ENCODE results near the gene SPNS3. TPM values are rescaled to one million over a fixed set of nuclear protein-coding genes. Genes with fewer than 3 reads are reported as not detected.

The SPNS3 gene
- total and polyA plus RNA-seq, 8 donors: 0.55 to 1.1 (median 1.0) TPM; not detected in 1

DNA sequence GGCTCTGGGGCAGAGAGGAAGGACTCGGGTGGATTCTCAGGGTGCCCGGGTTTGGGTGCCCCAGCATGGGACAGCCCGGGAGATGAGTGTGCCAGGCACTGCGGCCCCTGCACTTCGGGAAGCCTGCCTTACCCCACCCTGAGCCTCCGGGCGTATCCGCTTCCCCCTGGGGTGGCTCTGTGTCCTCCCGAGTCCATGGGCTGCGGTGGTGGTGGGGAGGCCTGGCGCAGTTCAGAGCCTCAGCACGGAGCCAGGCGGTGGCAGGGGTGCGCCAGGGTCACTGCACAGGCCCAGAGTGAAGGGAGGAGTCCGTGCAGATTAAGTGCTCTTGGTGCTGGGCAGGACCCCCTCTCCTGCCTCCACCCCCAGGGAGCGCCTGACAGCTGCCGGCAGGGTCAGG is 100.8 kb downstream of the SPNS3 start:
- intact Hi-C loops (cut with DNase I): no loop called here
- Histone ChIP-seq H3K4me1 (peaks cover 10 to 92% of the 10 kb centered on the region in 2 donors), H3K4me3 (no peak overlapping the region), H3K9me3 (no peaks in the 10 kb centered on the region), H3K36me3 (peaks cover 0 to 32% of the 10 kb centered on the region in 2 donors), H3K27me3 (no peaks in the 10 kb centered on the region), H3K27ac (peak overlapping the region; percentile 7 to 61)
- no peak for ATAC-seq
- DNase-seq: no peak
- TF ChIP-seq, protein P1, sequence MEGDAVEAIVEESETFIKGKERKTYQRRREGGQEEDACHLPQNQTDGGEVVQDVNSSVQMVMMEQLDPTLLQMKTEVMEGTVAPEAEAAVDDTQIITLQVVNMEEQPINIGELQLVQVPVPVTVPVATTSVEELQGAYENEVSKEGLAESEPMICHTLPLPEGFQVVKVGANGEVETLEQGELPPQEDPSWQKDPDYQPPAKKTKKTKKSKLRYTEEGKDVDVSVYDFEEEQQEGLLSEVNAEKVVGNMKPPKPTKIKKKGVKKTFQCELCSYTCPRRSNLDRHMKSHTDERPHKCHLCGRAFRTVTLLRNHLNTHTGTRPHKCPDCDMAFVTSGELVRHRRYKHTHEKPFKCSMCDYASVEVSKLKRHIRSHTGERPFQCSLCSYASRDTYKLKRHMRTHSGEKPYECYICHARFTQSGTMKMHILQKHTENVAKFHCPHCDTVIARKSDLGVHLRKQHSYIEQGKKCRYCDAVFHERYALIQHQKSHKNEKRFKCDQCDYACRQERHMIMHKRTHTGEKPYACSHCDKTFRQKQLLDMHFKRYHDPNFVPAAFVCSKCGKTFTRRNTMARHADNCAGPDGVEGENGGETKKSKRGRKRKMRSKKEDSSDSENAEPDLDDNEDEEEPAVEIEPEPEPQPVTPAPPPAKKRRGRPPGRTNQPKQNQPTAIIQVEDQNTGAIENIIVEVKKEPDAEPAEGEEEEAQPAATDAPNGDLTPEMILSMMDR (IDR thresholded peaks at IDR 0.05): no peak

DNA sequence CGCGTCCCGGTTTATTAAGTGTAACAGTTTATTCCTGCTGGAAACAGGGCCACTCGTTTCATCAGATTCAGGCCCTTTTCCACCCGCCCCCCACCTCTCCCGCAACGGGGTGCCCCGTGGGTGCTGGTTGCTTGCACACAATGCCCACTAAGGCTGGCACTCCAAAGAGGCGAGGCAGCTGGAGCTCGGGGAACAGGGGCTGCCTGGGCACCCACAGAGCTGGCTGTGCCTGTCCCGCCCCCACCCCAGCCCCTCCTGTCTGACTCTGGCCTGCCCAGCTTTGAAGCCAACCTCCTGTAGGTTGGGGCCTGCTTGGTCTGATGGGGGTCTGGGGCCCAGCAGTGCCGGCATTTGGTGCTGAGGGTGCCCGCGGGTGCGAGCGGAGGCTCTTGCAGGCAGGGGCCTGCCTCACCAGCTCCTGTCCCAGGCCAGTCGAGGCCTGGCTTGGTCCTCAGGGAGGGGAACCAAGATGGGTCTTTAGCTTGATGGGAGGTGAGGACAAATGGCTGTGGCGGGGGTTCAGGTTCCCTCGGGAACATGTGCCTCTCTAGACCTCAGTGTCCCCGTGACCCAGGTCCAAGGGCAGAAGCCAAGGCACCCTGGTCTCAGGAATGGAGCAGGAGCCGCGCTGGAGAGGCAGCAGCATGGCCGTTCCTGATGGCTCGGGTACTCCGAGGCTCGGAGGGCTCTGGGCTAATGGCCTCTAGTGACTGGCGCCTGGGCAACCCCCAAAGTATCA is 101.4 kb downstream of the SPNS3 start:
- H3K36me3 ChIP-seq: peaks cover 0 to 37% of the 10 kb centered on the region in 2 donors
- intact Hi-C loops (cut with DNase I): no loop called here
- H3K27ac ChIP-seq: peak overlapping the region in 1 of 2 donors; percentile 61

DNA sequence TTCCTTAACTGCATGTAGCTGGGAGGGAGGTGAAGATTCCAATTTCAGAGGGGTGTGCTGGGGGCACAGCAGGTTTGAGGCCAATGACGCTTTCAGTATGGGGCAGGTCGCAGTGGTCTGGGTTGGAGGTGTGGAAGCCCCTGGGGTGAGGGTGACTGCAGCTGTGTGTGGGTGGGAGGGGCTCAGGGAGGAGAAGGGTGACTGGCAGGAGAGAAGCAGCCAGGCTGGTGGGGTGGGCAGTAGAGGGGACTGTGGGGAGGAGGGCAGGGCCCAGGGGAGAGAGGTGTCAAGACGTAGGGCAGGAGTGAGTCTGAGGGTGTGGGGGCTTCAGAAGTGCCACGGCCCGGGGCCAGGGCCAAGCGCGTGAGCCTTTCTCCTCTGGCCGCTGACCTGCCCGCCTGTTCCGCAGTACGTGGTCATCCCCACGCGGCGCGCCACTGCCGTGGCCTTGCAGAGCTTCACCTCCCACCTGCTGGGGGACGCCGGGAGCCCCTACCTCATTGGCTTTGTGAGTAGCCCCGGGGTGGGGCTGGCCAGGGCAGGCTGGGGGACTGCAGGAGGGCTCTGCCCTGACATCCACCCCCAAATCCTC is 102.0 kb downstream of the SPNS3 start:
- Histone ChIP-seq H3K4me1 (peaks cover 10 to 92% of the 10 kb centered on the region in 2 donors), H3K36me3 (peaks cover 0 to 44% of the 10 kb centered on the region in 2 donors), H3K27ac (peak overlapping the region; percentile 48 to 74), H3K27me3 (no peaks in the 10 kb centered on the region), H3K4me3 (no peak overlapping the region), H3K9me3 (no peaks in the 10 kb centered on the region)
- no peak for ATAC-seq
- TF ChIP-seq, protein P1 (IDR thresholded peaks at IDR 0.05): no peak
- intact Hi-C loops (cut with DNase I): no loop called here
- no peak for DNase-seq

More for the DNA sequence above, 101.4 kb downstream of the SPNS3 start:
- Histone ChIP-seq H3K4me1 (peaks cover 10 to 93% of the 10 kb centered on the region in 2 donors), H3K9me3 (no peaks in the 10 kb centered on the region), H3K27me3 (no peaks in the 10 kb centered on the region), H3K4me3 (no peak overlapping the region)
- DNase-seq (no peak), ATAC-seq (no peak)
- TF ChIP-seq, protein P1 (IDR thresholded peaks at IDR 0.05): no peak

DNA sequence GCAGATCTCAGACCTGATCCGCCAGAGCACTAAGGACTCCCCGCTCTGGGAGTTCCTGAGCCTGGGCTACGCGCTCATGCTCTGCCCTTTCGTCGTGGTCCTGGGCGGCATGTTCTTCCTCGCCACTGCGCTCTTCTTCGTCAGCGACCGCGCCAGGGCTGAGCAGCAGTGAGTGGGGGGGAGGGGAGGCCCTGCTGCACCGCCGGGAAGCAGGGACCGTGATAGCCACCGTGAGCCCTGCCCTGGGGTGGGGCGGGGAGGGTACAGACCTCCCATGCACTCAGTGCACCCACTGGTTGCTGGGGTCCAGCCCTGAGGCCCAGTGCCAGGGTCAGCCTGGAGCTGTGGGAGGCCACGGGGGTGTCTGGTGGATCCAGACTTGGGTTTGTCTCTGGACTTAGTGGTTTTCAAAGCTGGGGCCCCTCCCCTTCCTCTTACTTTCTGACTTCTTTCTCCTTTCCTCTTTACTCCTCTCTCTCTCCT is 102.6 kb downstream of the SPNS3 start:
- Histone ChIP-seq H3K4me1 (peaks cover 10 to 93% of the 10 kb centered on the region in 2 donors), H3K36me3 (peaks cover 0 to 49% of the 10 kb centered on the region in 2 donors), H3K9me3 (no peaks in the 10 kb centered on the region), H3K27me3 (no peaks in the 10 kb centered on the region), H3K4me3 (no peak overlapping the region), H3K27ac (peak overlapping the region; percentile 48 to 74)
- TF ChIP-seq, protein P1 (IDR thresholded peaks at IDR 0.05): no peak
- ATAC-seq (no peak), DNase-seq (no peak)
- intact Hi-C loops (cut with DNase I): no loop called here

DNA sequence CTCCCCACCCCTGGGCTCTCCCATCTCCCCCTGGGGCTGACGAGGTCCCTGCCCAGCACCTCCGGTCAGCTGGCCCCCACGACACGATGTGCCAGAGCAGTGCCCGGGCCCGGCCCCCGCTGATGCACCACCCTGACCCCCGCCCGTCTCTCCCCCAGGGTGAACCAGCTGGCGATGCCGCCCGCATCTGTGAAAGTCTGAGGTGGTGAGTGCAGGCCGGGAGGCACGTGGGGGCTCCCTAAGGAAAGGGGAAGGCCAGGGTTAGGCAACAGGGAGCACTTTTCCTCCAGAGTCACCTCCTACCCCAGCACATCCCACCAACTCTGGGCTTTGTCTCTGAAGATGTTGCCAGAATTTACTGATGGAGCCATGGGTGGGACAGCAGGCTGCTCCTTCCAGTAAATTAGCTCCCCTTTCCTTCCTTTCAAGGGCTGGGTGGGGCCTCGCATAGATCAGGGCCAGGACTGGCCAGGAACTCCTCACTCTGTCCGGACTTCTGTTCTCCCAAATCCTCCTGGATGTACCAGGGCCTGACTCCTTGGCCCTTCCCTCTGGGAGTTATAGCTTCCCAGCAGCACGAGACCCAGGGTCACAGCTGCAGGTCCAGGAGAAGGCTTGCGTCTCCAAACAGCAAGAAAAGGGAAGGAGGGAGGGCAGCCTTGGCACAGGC is 103.1 kb downstream of the SPNS3 start:
- H3K4me3 ChIP-seq: no peak overlapping the region
- intact Hi-C loops (cut with DNase I): no loop called here
- TF ChIP-seq, protein P1 (IDR thresholded peaks at IDR 0.05): no peak
- H3K9me3 ChIP-seq: no peaks in the 10 kb centered on the region
- H3K4me1 ChIP-seq: peaks cover 10 to 90% of the 10 kb centered on the region in 2 donors
- peak overlapping the region; percentile 48 to 74 for H3K27ac ChIP-seq
- H3K36me3 ChIP-seq: peaks cover 0 to 55% of the 10 kb centered on the region in 2 donors
- peak; percentile 4 for ATAC-seq
- no peak for DNase-seq
- H3K27me3 ChIP-seq: no peaks in the 10 kb centered on the region

All from left lung (tissue), 10 donors.